ENCODE data around the gene TP53I13. TPM values are rescaled to one million over a fixed set of nuclear protein-coding genes. Genes with fewer than 3 reads are reported as not detected.

TP53I13 gene
- total RNA-seq, 1 donor from 2014 or later: 109 TPM

DNA sequence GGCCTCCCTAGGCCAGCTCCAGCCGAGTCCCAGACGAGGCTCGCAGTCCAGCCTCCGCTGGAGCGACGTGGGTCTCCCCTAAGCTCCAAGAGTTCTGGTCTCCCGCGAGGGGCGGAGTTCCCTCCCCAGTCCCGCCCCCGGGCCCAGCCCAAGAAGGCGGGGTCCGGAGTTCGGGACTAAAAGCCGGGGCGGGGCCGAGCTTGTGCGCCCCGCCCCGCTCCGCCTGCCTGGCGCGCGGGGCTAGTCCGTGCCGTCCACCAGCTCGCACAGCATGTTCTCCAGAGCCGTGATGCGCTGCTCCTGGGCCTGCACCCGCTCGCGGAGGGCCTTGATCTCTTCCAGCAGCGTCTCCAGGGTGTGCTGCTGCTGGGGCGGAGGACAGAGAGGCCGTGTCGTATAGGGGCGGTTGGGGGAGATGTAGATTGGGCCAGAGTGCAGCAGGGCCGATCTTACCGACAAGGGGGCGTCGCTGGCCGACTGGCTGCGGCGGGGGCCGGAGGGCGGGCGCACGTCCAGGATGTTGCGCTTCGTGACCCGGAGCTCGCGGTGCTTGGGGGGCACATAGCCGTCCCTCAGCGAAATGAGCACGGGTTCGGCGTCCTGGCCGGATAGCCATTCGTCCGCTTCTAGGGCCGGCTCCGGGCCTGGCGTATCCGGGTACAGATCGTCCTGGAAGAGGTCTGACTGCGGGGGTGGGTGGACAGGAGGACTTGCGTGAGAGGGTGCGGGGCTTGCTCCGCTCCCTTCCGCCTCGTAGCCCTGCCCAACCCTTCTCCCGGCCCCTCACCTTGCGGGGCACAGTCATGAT, 47.2 kb downstream of the TP53I13 start:
- peak; percentile 86 for DNase-seq (ENCODE audit: low spot score)

DNA sequence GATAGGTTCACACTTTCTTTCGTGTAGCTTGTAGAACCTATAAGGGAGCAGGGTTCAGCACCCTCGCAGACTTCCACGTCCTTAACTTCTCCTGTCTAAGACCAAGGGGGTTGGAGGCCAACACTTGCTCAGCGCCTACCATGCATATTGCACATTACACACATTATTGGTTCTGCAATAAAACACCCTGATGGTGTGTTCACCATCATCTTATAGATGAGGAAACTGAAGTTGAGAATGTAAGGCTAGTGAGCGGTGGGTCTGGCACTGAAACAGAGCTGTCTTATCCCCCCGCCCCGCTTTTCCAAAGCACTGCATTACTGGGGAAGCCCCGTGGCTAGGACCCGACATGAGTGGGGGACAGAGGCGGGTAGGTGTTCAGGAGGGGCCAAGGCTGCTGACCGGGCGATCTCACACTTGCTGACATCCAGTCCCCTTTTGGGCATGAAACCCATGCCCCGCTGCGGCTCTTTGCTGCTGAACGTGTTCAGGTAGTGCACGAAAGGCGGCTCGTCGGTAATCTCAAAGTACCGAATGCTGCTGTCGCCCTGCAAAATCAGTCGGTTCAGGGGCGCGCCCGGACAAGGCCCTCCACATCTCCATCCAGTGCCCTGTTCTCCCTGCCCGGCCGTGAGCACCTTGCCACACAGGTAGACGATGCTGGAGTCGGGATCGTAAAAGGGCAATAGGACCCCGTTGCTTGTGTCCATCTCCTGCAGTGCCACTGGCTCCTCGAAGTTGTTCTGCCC, 48.0 kb downstream of the TP53I13 start:
- DNase-seq (ENCODE audit: low spot score): no peak

DNA sequence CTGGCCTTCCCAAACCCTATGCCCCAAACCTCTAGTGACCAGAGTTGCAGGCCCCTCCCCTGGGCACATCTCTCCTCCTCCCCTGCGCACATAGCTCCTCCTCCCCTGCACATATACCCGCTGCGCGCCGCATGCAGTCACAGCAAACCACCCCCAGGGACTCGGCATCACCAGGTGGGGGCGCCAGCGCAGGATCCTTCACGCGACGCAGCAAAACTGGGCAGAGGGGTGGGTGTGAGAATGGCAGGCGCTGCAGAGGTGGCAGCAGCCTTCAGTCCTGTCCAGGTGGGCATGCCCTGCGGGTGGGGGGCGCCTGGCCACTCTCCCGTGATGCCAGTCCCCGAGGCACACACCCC, 48.6 kb downstream of the TP53I13 start:
- peak; percentile 81 for DNase-seq (ENCODE audit: low spot score)

GRCh38 chr17:29617481-29618271, 49.2 kb downstream of the TP53I13 start:
- DNase-seq (ENCODE audit: low spot score): peak; percentile 85

DNA sequence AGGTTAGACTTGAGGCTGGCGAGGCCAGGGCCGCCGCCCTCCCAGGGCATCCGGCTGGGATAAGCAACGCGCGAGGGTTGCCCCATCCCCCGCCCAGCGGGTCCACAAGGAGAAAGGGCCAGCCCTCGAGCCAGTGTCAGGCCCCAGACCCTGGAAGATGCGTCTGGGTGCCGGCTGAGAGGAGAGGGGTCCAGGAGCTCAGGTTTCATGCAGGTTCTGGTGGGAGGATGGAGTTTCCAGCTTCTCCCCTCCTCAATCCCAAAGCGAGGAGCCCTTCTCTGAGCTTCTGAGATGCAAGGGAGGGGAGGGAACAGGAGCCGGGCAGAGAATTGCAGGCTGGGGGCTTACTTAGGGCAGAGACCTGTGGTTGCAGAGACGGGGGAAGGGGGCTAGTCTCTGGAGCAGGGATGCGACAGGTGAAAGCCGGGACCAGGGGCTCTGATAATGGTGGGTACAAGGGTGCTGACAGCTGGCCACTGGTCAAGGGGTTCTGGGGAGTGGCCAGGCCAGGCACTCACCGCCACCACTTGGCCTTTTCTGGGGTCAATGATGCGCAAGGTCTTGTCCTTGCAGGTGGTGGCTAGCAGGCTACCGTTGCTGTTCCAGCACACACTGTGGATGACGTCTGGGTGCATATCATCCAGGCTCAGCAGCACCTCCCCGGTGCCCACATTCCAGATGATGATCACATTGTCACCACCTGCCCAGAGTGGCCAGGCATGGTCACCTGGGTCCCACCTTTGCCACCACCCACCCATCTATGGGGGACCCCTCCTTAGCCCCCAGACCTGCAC, 50.0 kb downstream of the TP53I13 start:
- DNase-seq (ENCODE audit: low spot score): no peak

GRCh38 chr17:29619251-29619650, 50.8 kb downstream of the TP53I13 start:
- DNase-seq (ENCODE audit: low spot score): no peak

DNA sequence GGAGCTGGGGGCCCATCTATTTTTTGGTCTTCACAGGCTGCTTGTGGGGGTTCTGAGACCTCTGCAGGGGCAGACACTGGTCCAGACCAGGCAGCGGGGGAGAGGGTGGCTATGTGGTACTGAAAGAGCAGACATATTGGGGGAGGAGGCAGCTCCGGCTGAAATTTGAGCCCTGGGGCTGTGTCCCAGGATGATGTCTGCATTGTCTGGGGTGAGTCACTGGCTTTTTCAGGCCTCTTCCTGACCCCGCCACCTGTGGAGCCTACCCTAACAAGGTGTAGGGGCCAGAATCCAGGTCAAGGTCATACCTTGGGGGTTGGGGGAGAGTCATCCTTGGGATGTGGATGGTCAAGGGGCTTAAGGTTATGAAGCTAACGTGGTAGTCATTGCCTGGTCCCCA, 51.8 kb downstream of the TP53I13 start:
- DNase-seq (ENCODE audit: low spot score): no peak

GRCh38 chr17:29620779-29621500, 52.4 kb downstream of the TP53I13 start:
- DNase-seq (ENCODE audit: low spot score): no peak

DNA sequence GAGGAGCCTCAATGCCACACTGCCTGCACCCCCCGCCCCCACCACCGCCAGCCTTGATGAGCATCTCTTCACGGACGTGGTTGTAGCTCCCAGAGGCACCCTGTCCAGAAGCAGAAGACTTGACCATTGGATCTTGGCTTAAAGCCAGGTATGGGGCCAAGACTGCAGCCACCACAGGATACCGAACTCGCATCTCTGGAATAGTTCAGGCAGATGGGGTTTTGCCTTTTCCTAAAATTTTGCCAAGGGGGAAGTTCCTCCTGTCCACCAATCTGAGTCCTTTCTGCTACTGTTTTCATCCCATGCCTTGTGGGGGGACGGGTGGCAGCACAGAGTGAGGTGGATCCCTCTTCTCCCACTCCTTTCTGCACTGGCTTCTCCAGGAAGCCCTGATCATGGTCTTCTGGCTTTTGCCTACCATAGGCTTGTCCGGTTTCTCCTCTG, 53.3 kb downstream of the TP53I13 start:
- DNase-seq (ENCODE audit: low spot score): no peak

Other genes starting within 250 kb of the TP53I13 start
- gene TAOK1, start 178.3 kb upstream of the TP53I13 start, total RNA-seq: 62.5 TPM
- gene ABHD15, start 1.7 kb upstream of the TP53I13 start, total RNA-seq: 23.7 TPM
- gene GIT1, start 20.9 kb downstream of the TP53I13 start, total RNA-seq: 56.1 TPM
- 13.4 TPM for gene ANKRD13B, start 24.4 kb downstream of the TP53I13 start, total RNA-seq
- gene CORO6, start 54.2 kb downstream of the TP53I13 start, total RNA-seq: 12.9 TPM

Measured in mucosa of gallbladder (tissue), 1 donor.